Bronchial epithelial cell (primary cell): ENCODE data around the gene GABARAP. TPM values are rescaled to one million over a fixed set of nuclear protein-coding genes. Genes with fewer than 3 reads are reported as not detected.

Source experiments
- DNase-seq: peaks from one replicate; pipeline ENCODE4 v3.0.0-alpha.2; 2010; ENCODE audit warnings: low read depth
- FAIRE-seq: peaks from 2 replicates; lab custom pipeline; 2011; peaks lifted over from hg19 to GRCh38; lab: Jason Lieb, UNC
- H3K27me3 ChIP-seq: 2 replicates; pipeline ENCODE4 v1.5.1; 2011; ENCODE audit warnings: low read length; ENCODE audit not compliant: control insufficient read depth, insufficient read depth
- H3K36me3 ChIP-seq: 2 replicates; pipeline ENCODE4 v1.5.1; 2011; ENCODE audit warnings: low read length; ENCODE audit not compliant: control insufficient read depth, insufficient read depth
- H3K4me3 ChIP-seq: 2 replicates; pipeline ENCODE4 v1.5.1; 2011; ENCODE audit warnings: mild to moderate bottlenecking, low read depth, low read length, control low read depth
- total RNA-seq: library from RNA; depleted of rRNA; stranded (reverse); fragments of >200 nt; gene quantifications from 2 replicates; pipeline ENCODE4 v1.2.1, GENCODE V29; 2014
- TF ChIP-seq, protein P1 (sequence below): IDR thresholded peaks from 2 replicates; pipeline ENCODE4 v1.5.1; 2011; ENCODE audit warnings: mild to moderate bottlenecking, moderate library complexity, low read length, control low read depth, inconsistent platforms; ENCODE audit not compliant: insufficient read depth, severe bottlenecking

The GABARAP gene
- total RNA-seq, 1 donor from 2014 or later = 50.8 TPM

DNA sequence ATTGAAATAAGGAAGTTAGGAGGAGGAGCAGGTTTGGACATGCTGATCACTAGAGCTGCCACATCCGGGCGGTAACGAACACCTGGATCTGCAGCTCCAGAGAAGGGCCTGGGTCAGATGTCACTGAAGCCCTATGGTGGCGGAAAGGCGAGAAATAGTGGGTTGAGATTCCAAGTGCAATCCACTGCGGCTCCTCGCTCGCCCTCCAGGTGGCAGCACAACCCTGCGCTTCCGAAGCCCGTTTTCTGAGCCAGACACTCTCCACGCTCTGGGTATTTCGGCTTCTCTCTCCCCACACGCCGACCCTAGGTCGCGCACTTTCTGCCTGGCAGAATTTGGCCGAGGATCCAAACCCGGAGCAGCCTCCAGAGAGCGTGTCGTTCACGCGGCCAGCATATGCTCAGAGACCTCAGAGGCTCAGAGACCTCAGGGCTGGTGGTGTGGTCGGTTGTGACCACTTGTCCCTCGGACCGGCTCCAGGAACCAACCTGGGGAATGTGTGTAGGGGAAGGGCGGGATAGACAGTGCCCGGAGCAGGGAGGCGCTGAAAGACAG, 38.3 kb upstream of the GABARAP start:
- TF ChIP-seq, protein P1, sequence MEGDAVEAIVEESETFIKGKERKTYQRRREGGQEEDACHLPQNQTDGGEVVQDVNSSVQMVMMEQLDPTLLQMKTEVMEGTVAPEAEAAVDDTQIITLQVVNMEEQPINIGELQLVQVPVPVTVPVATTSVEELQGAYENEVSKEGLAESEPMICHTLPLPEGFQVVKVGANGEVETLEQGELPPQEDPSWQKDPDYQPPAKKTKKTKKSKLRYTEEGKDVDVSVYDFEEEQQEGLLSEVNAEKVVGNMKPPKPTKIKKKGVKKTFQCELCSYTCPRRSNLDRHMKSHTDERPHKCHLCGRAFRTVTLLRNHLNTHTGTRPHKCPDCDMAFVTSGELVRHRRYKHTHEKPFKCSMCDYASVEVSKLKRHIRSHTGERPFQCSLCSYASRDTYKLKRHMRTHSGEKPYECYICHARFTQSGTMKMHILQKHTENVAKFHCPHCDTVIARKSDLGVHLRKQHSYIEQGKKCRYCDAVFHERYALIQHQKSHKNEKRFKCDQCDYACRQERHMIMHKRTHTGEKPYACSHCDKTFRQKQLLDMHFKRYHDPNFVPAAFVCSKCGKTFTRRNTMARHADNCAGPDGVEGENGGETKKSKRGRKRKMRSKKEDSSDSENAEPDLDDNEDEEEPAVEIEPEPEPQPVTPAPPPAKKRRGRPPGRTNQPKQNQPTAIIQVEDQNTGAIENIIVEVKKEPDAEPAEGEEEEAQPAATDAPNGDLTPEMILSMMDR = peak; percentile 92
- no peak for FAIRE-seq
- Histone ChIP-seq H3K4me3 (peak overlapping the region; percentile 38), H3K27me3 (peaks cover 5% of the 10 kb centered on the region), H3K36me3 (no peaks in the 10 kb centered on the region)
- peak; percentile 90 for DNase-seq

DNA sequence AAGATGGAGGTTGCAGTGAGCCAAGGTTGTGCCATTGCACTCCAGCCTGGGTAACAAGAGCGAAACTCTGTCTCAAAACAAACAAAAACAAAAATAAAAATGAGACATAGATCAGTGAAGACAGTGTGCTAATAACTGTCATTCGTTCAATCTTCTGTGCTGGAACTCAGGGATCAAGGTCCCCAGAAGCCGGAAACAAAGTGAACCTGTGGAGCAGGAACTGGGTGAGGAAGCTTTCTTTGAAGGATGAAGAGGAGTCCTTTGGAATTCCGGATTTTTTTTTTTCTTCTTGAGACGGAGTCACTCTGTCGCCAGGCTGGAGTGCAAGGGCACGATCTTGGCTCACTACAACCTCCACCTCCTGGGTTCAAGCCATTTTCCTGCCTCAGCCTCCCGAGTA, 37.2 kb upstream of the GABARAP start:
- Histone ChIP-seq H3K27me3 (peaks cover 3% of the 10 kb centered on the region), H3K4me3 (no peak overlapping the region), H3K36me3 (no peaks in the 10 kb centered on the region)
- TF ChIP-seq, protein P1 = no peak
- DNase-seq = no peak
- no peak for FAIRE-seq

DNA sequence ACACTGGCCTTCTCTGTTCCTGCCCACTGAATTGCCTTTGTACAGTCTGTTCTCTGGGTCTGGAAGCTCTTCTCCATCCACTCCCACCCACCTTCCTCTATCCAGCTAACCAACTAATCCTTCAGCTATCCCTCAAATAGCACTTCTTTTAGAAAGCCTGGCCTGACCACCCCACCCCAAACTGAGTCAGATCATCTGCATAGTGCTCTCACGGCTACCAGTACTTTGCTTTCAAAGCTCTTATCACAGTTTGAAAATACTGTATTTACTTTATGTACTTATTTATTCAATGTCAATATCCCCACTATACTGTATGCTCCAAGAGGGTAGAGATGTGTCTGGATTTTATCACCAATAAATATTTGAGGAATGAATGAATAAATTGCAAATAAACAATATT, 24.5 kb upstream of the GABARAP start:
- Histone ChIP-seq H3K4me3 (no peak overlapping the region), H3K27me3 (no peaks in the 10 kb centered on the region), H3K36me3 (no peaks in the 10 kb centered on the region)
- TF ChIP-seq, protein P1 = no peak
- peak; percentile 23 for DNase-seq
- no peak for FAIRE-seq

DNA sequence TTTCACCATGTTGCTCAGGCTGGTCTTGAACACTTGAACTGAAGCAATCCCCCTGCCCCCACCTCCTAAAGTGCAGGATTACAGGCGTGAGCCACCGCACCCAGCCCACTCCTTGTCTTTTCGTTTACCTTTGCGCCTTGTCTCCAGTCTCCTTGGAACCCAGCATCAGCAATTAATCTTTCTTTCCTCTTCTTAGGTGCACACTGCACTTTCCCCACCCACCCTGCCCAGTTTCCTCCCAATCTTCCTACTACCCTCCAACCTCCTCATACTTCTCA, 21.5 kb upstream of the GABARAP start:
- TF ChIP-seq, protein P1 = no peak
- Histone ChIP-seq H3K27me3 (no peaks in the 10 kb centered on the region), H3K36me3 (peaks cover 8% of the 10 kb centered on the region), H3K4me3 (peak overlapping the region; percentile 97)
- FAIRE-seq = no peak
- DNase-seq = no peak

DNA sequence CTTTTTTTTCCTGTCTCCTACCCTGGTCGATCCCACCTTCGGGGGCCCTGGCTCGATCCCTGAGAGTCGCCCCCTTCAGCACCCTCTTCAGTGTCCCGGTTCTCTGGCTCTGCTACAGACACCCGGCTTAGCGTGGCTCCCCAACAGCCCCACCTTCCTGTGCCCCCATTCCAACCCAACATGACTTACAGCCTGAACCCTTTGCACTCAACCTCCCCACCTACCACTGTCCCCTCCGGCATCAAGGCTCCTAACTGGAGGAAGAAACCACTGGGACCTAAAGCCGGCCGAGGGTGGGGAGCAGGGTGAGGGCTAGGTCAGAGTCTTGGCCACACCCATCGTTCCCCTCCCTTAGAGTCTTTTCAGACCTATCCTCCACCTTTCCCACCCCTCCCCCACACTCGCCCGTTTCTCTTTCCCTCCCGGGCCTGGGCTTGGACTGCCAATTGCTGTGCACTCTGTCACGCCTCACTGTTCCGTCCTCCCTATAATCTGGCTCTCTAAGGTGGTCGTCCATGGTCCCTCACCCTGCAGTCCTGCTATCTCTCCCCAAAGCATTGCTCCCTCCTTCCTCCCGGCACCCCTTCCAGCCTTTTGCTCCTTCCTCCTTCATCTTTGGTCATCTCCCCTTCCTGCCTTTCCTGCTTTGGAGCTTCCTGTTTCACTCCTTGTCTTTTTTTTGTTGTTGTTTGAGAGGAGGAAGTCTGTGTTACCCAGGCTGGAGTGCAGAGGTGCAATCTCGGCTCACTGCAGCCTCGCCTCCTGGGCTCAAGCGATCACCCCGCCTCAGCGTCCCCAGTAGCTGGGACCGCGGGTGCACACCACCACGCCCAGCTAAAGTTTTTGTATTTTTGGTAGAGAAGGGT, 20.9 kb upstream of the GABARAP start:
- TF ChIP-seq, protein P1 = no peak
- peak; percentile 28 for FAIRE-seq
- Histone ChIP-seq H3K27me3 (no peaks in the 10 kb centered on the region), H3K36me3 (peaks cover 11% of the 10 kb centered on the region), H3K4me3 (peak overlapping the region; percentile 97)
- DNase-seq = peak; percentile 32
